Tibial artery (tissue), 4 donors: ENCODE results near the gene PBX4.

Experiments used
- DNase-seq, 2 donors: peaks; one replicate each; pipeline ENCODE4 v3.0.0-alpha.2; 2019
- H3K27ac ChIP-seq, 2 donors: fragments of 200-600 bp; sonication (generic) in 1 of 2; 1 replicate in 1 of 2; 2 replicates in 1 of 2; pipeline ENCODE4 v1.5.1; 2018 to 2019; ENCODE audit warnings: mild to moderate bottlenecking in 1 of 2
- H3K27me3 ChIP-seq, 2 donors: fragments of 200-600 bp; sonication (generic) in 1 of 2; one replicate each; pipeline versions ENCODE4 v1.5.1 to v1.6.0; 2016 to 2019
- H3K36me3 ChIP-seq, 3 donors: fragments of 200-600 bp; sonication (generic) in 2 of 3; one replicate each; pipeline ENCODE4 v1.5.1; 2016 to 2019; ENCODE audit warnings: mild to moderate bottlenecking in 2 of 3
- H3K4me1 ChIP-seq, 4 donors: fragments of 200-600 bp; sonication (generic) in 2 of 4; 1 replicate in 3 of 4; 2 replicates in 1 of 4; pipeline ENCODE4 v1.5.1; 2016 to 2019
- H3K4me3 ChIP-seq, 2 donors: fragments of 200-600 bp; sonication (generic) in 1 of 2; 1 replicate in 1 of 2; 2 replicates in 1 of 2; pipeline ENCODE4 v1.5.1; 2018 to 2019; ENCODE audit warnings: mild to moderate bottlenecking in 2 of 2
- H3K9me3 ChIP-seq, 3 donors: fragments of 200-600 bp; sonication (generic) in 1 of 3; one replicate each; pipeline ENCODE4 v1.5.1; 2016 to 2019
- intact Hi-C: fragments of 100-400 bp; cut with DNase I; formaldehyde crosslinking; loops from one replicate; pipeline ENCODE4 v1.15.0; 2023; ENCODE audit warnings: low total_unique reads
- TF ChIP-seq, protein P1 (sequence below), 2 experiments: fragments of 200-600 bp in 1 of 2; fragments of 450-650 bp in 1 of 2; IDR thresholded peaks; one replicate each; pipeline ENCODE4 v1.5.1; 2017 to 2019; ENCODE audit warnings: antibody characterized with exemption in 2 of 2, mild to moderate bottlenecking in 1 of 2, moderate library complexity in 1 of 2

The PBX4 gene

DNA sequence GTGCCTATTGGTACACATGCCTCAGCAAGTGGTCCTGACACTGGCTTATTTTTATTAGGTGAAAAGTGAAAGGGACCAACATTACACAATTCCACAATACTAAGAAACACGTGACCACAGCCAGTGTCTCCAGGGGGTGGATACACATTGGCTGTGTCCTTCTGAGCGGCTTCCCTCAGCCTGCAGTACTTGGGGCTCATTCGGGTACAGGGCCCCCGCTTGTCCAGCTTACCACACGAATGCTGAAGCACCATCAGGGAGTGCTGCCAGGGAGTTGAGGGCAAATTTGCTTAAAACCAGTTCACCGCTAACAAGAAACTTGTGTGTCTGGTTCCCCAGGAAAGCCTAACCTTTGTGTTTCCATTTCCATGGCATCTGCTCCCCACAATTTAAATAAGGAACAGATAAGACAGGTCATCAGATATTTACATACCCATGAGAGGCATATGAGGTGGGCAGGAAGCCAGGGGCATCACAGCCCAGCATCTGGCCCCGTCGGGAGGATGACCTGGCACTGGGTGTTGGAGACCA lies 23.3 kb downstream of the PBX4 start:
- Histone ChIP-seq H3K4me1 (peaks cover 0 to 10% (median 6%) of the 10 kb centered on the region in 4 donors), H3K27ac (no peak overlapping the region), H3K9me3 (no peaks in the 10 kb centered on the region), H3K4me3 (no peak overlapping the region), H3K36me3 (no peaks in the 10 kb centered on the region), H3K27me3 (no peaks in the 10 kb centered on the region)
- no peak for DNase-seq
- TF ChIP-seq, protein P1, sequence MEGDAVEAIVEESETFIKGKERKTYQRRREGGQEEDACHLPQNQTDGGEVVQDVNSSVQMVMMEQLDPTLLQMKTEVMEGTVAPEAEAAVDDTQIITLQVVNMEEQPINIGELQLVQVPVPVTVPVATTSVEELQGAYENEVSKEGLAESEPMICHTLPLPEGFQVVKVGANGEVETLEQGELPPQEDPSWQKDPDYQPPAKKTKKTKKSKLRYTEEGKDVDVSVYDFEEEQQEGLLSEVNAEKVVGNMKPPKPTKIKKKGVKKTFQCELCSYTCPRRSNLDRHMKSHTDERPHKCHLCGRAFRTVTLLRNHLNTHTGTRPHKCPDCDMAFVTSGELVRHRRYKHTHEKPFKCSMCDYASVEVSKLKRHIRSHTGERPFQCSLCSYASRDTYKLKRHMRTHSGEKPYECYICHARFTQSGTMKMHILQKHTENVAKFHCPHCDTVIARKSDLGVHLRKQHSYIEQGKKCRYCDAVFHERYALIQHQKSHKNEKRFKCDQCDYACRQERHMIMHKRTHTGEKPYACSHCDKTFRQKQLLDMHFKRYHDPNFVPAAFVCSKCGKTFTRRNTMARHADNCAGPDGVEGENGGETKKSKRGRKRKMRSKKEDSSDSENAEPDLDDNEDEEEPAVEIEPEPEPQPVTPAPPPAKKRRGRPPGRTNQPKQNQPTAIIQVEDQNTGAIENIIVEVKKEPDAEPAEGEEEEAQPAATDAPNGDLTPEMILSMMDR (IDR thresholded peaks at IDR 0.05), result no peak
- intact Hi-C loops, result no loop called here

DNA sequence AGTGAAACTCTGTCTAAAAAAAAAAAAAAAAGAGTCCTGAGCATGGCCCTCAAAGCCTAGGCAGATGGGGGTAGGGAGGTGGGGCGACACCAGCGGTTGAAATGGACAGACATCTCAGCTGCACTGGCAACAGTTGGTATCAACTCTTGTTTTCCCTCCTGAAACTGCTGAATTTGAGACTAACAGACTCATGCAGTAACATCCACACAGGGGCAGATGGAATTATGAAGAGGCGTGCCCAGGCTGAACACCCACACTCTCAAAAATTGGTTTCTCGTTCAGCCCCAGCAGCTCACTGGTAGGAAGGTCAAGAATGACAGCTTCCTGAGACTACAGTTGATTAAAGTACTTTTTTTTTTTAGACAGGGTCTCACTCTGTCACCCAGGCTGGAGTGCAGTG lies 24.1 kb downstream of the PBX4 start:
- H3K4me1 ChIP-seq, result peaks cover 0 to 10% (median 6%) of the 10 kb centered on the region in 4 donors
- TF ChIP-seq, protein P1 (IDR thresholded peaks at IDR 0.05), result no peak
- H3K4me3 ChIP-seq, result no peak overlapping the region
- H3K27ac ChIP-seq, result no peak overlapping the region
- no peak for DNase-seq
- intact Hi-C loops, result no loop called here
- no peaks in the 10 kb centered on the region for H3K9me3 ChIP-seq
- no peaks in the 10 kb centered on the region for H3K36me3 ChIP-seq
- no peaks in the 10 kb centered on the region for H3K27me3 ChIP-seq

DNA sequence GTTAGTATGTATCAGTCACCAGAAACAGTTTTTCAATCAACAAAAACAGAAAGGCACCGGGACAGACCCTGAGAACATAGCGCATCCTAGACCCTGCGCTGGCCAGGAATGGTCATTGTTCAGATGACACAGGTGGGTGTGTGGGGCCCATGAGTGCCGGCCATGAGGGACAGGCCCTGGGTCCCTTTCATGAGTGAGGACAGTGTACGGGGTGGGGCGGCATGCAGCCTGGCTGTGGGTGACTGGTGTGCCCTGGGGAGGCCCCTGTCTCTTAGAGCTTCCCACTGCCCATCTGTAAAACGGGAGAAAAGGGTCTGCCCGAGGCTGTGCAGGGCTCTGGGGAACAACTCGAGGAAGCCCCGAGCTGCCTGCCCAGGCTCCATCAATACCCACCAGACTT lies 25.8 kb downstream of the PBX4 start:
- H3K4me1 ChIP-seq, result peaks cover 0 to 10% (median 6%) of the 10 kb centered on the region in 4 donors
- no peak overlapping the region for H3K27ac ChIP-seq
- intact Hi-C loops, result no loop called here
- no peaks in the 10 kb centered on the region for H3K27me3 ChIP-seq
- H3K36me3 ChIP-seq, result no peaks in the 10 kb centered on the region
- H3K9me3 ChIP-seq, result no peaks in the 10 kb centered on the region
- no peak for DNase-seq
- TF ChIP-seq, protein P1 (IDR thresholded peaks at IDR 0.05), result no peak
- no peak overlapping the region for H3K4me3 ChIP-seq

DNA sequence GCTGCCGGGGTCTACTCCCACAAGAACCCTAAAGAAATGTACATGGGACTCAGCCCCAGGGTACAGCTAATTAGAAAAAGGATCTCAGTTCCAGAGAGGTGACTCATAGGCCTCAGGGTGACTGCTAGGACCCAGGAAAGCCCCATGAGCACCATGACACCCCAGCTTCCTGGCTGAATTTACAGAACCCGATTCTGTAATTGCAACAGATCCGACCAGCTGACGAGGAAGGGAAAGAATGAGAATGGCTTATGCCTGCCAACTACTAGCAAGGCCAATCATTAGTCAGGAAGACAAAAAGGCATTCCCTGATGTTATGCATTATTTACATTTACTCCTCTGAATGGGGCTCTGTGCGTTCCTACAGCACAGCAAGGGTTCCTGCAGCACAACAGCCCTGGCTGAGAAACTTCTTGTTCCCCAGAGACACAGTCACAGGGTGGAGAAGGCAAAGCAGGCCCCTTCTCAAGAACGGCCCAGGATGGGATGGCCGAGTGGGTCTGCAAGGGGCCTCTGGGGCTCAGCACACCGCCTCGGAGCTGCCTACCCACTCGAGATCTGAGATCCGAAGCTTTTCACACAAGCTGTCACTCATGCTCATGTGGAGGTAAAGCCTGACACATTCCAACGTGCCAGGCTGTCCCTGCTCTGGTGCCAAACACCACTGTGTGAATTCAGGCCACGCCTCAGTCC lies 27.2 kb downstream of the PBX4 start:
- H3K27me3 ChIP-seq, result no peaks in the 10 kb centered on the region
- TF ChIP-seq, protein P1 (IDR thresholded peaks at IDR 0.05), result no peak
- no peaks in the 10 kb centered on the region for H3K36me3 ChIP-seq
- H3K9me3 ChIP-seq, result no peaks in the 10 kb centered on the region
- intact Hi-C loops, result no loop called here
- H3K27ac ChIP-seq, result no peak overlapping the region
- DNase-seq, result no peak
- H3K4me1 ChIP-seq, result peaks cover 0 to 10% (median 6%) of the 10 kb centered on the region in 4 donors
- H3K4me3 ChIP-seq, result no peak overlapping the region

DNA sequence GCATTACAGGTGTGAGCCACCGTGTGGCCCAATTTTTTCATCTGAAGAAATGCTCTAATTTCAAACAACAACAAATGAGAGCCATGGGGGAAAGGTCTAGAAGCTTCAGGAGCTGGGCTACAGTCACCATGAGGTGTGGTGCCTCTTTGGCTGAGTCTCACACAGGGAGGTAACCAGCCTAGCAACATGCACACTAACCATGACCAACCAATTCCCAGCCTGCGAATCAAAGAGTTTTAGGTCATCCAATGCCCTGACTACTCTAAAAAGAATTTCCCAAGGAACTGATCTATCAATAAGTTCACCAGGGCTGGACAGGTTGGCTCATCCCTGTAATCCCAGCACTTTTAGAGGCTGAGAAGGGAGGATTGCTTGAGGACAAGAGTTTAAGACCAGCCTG lies 29.9 kb downstream of the PBX4 start:
- Histone ChIP-seq H3K27ac (no peak overlapping the region), H3K36me3 (no peaks in the 10 kb centered on the region), H3K4me3 (no peak overlapping the region), H3K4me1 (peaks cover 0 to 10% (median 6%) of the 10 kb centered on the region in 4 donors), H3K9me3 (no peaks in the 10 kb centered on the region), H3K27me3 (no peaks in the 10 kb centered on the region)
- TF ChIP-seq, protein P1 (IDR thresholded peaks at IDR 0.05), result no peak
- DNase-seq, result no peak
- intact Hi-C loops, result no loop called here
